ENCODE measurements around the gene PTPN2.

PTPN2 gene

DNA sequence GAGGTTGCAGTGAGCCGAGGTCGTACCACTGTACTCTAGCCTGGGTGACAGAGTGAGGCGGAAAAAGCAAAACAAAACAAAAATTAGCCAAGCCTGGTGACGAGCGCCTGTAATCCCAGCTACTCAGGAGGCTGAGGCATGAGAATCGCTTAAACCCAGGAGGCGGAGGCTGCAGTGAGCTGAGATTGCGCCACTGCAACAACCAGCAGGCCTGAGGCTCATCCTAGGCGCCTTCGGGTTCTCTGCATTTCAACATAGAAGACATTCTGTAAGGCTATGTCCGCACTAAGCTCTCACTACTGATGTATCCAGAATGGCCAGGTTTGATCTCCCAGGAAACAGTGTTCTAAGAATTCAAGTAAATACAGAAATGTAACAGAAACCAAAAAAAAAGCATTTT, 23.5 kb downstream of the PTPN2 start:
- DNase-seq (ENCODE audit: low read depth) = no peak
- no peak overlapping the region for H3K4me3 ChIP-seq (ENCODE audit: low read length)
- TF ChIP-seq CTCF (IDR thresholded peaks at IDR 0.05; ENCODE audit: insufficient read depth, low read depth, low read length, missing control alignments) = no peak

DNA sequence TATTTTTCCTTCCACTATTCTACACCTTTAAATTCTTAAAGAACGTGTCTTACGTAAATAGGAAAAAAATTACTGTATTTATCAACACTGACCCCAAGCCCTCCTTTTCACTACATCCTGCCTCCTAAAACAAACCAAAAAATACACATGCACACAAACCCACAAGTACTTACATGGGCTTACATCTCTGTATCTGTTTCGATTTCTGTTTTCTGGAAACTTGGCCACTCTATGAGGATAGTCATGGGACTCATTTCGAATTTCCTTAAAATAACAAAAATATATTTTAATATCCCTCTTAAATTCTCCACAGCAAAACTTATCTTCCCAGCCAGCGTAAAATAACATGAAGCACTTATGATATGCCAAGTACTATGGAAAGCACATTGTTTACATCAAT, 25.0 kb downstream of the PTPN2 start:
- DNase-seq (ENCODE audit: low read depth) = no peak
- no peak overlapping the region for H3K4me3 ChIP-seq (ENCODE audit: low read length)
- no peak for TF ChIP-seq CTCF (IDR thresholded peaks at IDR 0.05; ENCODE audit: insufficient read depth, low read depth, low read length, missing control alignments)

DNA sequence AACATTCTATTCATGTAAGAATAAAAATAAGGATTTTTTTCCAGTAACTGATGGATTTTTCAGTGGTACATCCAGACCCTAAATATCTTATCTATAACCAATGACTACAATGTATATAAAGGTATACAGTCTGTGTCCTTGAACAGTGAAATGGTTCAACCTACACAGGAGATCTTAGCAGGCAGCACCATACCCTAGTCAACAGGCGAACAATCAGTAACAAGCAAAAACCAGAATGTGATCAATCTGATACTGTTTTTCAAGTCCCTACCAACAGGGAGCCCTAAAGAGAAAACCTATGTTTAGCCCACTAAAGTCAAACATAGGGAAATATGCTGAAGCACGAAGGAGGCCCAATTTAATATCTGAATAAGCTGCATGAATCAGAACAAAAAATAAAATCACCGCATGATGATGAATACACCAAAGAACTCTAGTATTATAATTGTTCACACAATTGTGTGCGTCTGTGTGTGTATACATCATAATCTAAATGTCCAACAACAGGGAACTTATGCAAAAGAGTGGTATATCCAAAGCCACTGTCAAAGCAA, 26.0 kb downstream of the PTPN2 start:
- TF ChIP-seq CTCF (IDR thresholded peaks at IDR 0.05; ENCODE audit: insufficient read depth, low read depth, low read length, missing control alignments) = no peak
- peak; percentile 46 for DNase-seq (ENCODE audit: low read depth)
- H3K4me3 ChIP-seq (ENCODE audit: low read length) = no peak overlapping the region

- TF ChIP-seq CTCF (IDR thresholded peaks at IDR 0.05; ENCODE audit: insufficient read depth, low read depth, low read length, missing control alignments) = no peak
- no peak for DNase-seq (ENCODE audit: low read depth)
- H3K4me3 ChIP-seq (ENCODE audit: low read length) = no peak overlapping the region
Measured at GRCh38 chr18:12857215-12857905, 26.7 kb downstream of the PTPN2 start.

- peak; percentile 36 for DNase-seq (ENCODE audit: low read depth)
- no peak for TF ChIP-seq CTCF (IDR thresholded peaks at IDR 0.05; ENCODE audit: insufficient read depth, low read depth, low read length, missing control alignments)
- no peak overlapping the region for H3K4me3 ChIP-seq (ENCODE audit: low read length)
Measured at GRCh38 chr18:12855916-12856315, 28.1 kb downstream of the PTPN2 start.

DNA sequence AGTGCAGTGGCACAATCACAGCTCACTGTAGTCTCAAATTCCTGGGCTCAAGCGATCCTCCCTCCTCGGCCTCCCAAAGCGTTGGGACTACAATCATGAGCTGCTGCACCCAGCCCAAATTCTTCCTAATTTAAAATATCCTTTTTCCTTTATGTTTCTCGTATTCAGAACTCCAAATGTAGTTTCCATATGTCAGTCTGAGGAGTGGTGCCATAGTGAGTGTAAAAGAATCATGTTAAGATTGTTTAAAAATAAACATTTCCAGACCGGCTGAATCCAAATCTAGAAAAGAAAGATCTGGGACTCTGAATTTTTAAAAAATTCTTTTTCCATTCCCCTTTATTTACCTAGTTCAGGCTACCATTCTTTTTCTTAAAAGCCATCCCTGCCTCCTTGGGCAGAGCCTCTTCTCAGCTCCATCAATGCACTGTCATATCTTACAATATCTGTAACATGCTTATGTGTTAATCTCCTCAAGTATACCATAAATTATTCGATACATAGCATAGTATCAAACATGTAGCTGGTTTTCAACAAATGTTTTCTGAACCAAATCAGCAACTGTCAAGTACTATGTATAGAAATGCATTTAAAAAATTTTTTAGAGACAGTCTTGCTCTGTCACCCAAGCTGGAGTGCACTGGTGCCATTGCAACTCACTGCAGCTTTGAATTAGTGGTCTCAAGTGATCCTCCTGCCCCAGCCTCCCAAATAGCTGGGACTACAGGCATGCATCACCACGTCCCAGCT, 31.3 kb downstream of the PTPN2 start:
- no peak overlapping the region for H3K4me3 ChIP-seq (ENCODE audit: low read length)
- no peak for TF ChIP-seq CTCF (IDR thresholded peaks at IDR 0.05; ENCODE audit: insufficient read depth, low read depth, low read length, missing control alignments)
- no peak for DNase-seq (ENCODE audit: low read depth)
